ENCODE data around the gene DYRK1B.

Gene DYRK1B

DNA sequence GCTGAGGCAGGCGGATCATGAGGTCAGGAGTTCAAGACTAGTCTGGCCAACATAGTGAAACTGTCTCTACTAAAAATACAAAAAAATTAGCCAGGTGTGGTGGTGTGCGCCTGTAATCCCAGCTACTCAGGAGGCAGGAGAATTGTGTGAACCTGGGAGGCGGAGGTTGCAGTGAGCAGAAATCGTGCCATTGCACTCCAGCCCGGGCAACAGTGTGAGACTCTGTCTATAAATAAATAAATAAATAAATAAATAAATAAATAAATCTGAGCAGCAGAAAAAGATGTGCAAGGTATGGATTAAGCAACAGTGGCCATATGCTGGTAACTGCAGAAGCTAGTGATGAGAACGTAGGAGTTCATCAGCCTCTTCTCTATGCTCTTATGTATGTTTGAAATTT, 19.9 kb downstream of the DYRK1B start (continued):
- TF ChIP-seq ZNF623 (tag by site-specific recombination; IDR thresholded peaks at IDR 0.05) = peak; percentile 88
- TF ChIP-seq ZNF394 (tag by site-specific recombination; IDR thresholded peaks at IDR 0.05; ENCODE audit: borderline replicate concordance) = peak; percentile 98
- peak; percentile 66 for TF ChIP-seq ZBTB8A (tag by site-specific recombination; IDR thresholded peaks at IDR 0.05)
- TF ChIP-seq ZNF530 (tag by site-specific recombination; IDR thresholded peaks at IDR 0.05; ENCODE audit: low read depth) = peak; percentile 84; the same call in 1 of the 2 replicates
- TF ChIP-seq ZBTB21 (tag by site-specific recombination; IDR thresholded peaks at IDR 0.05) = peak; percentile 69
- TF ChIP-seq ZNF433 (tag by site-specific recombination; IDR thresholded peaks at IDR 0.05; ENCODE audit: low read depth) = peak; percentile 92
- peak; percentile 48; the same call in 1 of the 2 replicates for TF ChIP-seq ZFP37 (tag by site-specific recombination; IDR thresholded peaks at IDR 0.05)
- peak; percentile 62; the same call in 1 of the 2 replicates for TF ChIP-seq ZXDB (tag by site-specific recombination; IDR thresholded peaks at IDR 0.05)
- TF ChIP-seq, protein P1, sequence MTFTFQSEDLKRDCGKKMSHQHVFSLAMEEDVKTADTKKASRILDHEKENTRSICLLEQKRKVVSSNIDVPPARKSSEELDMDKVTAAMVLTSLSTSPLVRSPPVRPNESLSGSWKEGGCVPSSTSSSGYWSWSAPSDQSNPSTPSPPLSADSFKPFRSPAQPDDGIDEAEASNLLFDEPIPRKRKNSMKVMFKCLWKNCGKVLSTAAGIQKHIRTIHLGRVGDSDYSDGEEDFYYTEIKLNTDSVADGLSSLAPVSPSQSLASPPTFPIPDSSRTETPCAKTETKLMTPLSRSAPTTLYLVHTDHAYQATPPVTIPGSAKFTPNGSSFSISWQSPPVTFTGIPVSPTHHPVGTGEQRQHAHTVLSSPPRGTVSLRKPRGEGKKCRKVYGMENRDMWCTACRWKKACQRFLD (tag by site-specific recombination; IDR thresholded peaks at IDR 0.05) = 0 out of 2 replicates have a peak, but pooled peaks have one; percentile 42
- TF ChIP-seq, protein P2, sequence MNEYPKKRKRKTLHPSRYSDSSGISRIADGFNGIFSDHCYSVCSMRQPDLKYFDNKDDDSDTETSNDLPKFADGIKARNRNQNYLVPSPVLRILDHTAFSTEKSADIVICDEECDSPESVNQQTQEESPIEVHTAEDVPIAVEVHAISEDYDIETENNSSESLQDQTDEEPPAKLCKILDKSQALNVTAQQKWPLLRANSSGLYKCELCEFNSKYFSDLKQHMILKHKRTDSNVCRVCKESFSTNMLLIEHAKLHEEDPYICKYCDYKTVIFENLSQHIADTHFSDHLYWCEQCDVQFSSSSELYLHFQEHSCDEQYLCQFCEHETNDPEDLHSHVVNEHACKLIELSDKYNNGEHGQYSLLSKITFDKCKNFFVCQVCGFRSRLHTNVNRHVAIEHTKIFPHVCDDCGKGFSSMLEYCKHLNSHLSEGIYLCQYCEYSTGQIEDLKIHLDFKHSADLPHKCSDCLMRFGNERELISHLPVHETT (tag by site-specific recombination; IDR thresholded peaks at IDR 0.05) = peak; percentile 67
- TF ChIP-seq ZNF558 (tag by site-specific recombination; IDR thresholded peaks at IDR 0.05) = peak; percentile 80; the same call in 1 of the 2 replicates
- peak; percentile 81 for TF ChIP-seq ZNF791 (tag by site-specific recombination; IDR thresholded peaks at IDR 0.05)
- peak; percentile 81 for TF ChIP-seq ZBTB1 (tag by site-specific recombination; IDR thresholded peaks at IDR 0.05)
- TF ChIP-seq ZNF654 (tag by site-specific recombination; IDR thresholded peaks at IDR 0.05; ENCODE audit: low read depth) = peak; percentile 50
- peak; percentile 57; the same call in 1 of the 2 replicates for TF ChIP-seq ZNF223 (tag by site-specific recombination; IDR thresholded peaks at IDR 0.05)
- TF ChIP-seq, protein P3, sequence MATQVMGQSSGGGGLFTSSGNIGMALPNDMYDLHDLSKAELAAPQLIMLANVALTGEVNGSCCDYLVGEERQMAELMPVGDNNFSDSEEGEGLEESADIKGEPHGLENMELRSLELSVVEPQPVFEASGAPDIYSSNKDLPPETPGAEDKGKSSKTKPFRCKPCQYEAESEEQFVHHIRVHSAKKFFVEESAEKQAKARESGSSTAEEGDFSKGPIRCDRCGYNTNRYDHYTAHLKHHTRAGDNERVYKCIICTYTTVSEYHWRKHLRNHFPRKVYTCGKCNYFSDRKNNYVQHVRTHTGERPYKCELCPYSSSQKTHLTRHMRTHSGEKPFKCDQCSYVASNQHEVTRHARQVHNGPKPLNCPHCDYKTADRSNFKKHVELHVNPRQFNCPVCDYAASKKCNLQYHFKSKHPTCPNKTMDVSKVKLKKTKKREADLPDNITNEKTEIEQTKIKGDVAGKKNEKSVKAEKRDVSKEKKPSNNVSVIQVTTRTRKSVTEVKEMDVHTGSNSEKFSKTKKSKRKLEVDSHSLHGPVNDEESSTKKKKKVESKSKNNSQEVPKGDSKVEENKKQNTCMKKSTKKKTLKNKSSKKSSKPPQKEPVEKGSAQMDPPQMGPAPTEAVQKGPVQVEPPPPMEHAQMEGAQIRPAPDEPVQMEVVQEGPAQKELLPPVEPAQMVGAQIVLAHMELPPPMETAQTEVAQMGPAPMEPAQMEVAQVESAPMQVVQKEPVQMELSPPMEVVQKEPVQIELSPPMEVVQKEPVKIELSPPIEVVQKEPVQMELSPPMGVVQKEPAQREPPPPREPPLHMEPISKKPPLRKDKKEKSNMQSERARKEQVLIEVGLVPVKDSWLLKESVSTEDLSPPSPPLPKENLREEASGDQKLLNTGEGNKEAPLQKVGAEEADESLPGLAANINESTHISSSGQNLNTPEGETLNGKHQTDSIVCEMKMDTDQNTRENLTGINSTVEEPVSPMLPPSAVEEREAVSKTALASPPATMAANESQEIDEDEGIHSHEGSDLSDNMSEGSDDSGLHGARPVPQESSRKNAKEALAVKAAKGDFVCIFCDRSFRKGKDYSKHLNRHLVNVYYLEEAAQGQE (tag by site-specific recombination; IDR thresholded peaks at IDR 0.05) = peak; percentile 79
- TF ChIP-seq, protein P4, sequence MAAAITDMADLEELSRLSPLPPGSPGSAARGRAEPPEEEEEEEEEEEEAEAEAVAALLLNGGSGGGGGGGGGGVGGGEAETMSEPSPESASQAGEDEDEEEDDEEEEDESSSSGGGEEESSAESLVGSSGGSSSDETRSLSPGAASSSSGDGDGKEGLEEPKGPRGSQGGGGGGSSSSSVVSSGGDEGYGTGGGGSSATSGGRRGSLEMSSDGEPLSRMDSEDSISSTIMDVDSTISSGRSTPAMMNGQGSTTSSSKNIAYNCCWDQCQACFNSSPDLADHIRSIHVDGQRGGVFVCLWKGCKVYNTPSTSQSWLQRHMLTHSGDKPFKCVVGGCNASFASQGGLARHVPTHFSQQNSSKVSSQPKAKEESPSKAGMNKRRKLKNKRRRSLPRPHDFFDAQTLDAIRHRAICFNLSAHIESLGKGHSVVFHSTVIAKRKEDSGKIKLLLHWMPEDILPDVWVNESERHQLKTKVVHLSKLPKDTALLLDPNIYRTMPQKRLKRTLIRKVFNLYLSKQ (tag by site-specific recombination; IDR thresholded peaks at IDR 0.05; ENCODE audit: borderline replicate concordance) = 0 out of 2 replicates have a peak, but pooled peaks have one; percentile 72
- peak; percentile 87 for TF ChIP-seq ZNF555 (tag by site-specific recombination; conservative IDR thresholded peaks at IDR 0.05)
